ENCODE measurements around the gene IMPDH1.

Gene IMPDH1

DNA sequence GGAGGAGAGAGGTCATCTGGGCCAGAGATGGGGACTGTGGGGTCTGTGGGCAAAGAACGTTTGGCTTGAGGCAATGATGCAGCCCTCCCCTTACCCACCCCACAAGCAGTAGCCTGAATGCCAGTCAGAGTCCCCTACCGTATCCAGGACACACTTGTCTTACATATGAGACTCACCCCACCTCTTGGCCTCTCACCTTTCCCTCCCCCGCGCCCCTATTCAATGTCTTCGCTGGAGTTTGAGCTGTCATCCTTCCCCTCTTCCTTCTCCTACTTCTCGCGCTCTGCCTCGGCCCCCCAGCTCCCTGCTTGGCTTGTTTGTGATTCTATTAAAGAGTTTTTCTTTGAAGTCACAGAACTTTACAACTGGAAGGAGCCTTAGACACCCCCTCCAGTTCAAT lies 57.1 kb downstream of the IMPDH1 start:
- TF ChIP-seq, protein P1, sequence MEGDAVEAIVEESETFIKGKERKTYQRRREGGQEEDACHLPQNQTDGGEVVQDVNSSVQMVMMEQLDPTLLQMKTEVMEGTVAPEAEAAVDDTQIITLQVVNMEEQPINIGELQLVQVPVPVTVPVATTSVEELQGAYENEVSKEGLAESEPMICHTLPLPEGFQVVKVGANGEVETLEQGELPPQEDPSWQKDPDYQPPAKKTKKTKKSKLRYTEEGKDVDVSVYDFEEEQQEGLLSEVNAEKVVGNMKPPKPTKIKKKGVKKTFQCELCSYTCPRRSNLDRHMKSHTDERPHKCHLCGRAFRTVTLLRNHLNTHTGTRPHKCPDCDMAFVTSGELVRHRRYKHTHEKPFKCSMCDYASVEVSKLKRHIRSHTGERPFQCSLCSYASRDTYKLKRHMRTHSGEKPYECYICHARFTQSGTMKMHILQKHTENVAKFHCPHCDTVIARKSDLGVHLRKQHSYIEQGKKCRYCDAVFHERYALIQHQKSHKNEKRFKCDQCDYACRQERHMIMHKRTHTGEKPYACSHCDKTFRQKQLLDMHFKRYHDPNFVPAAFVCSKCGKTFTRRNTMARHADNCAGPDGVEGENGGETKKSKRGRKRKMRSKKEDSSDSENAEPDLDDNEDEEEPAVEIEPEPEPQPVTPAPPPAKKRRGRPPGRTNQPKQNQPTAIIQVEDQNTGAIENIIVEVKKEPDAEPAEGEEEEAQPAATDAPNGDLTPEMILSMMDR (conservative IDR thresholded peaks at IDR 0.05; ENCODE audit: low read length) = no peak

GRCh38 chr7:128352153-128352537 lies 57.6 kb downstream of the IMPDH1 start:
- no peak overlapping the region for H3K4me3 ChIP-seq (ENCODE audit: low read length)
- TF ChIP-seq, protein P1 (conservative IDR thresholded peaks at IDR 0.05; ENCODE audit: low read length) = peak; percentile 24; the same call in 1 of the 2 replicates

More for the DNA sequence above, 57.1 kb downstream of the IMPDH1 start:
- H3K4me3 ChIP-seq (ENCODE audit: low read length) = no peak overlapping the region
- DNase-seq (ENCODE audit: low read depth) = no peak

GRCh38 chr7:128351296-128352152 lies 58.3 kb downstream of the IMPDH1 start:
- DNase-seq (ENCODE audit: low read depth) = no peak
- TF ChIP-seq, protein P1 (conservative IDR thresholded peaks at IDR 0.05; ENCODE audit: low read length) = no peak
- no peak overlapping the region for H3K4me3 ChIP-seq (ENCODE audit: low read length)

More at GRCh38 chr7:128352153-128352537, 57.6 kb downstream of the IMPDH1 start:
- peak; percentile 14 for DNase-seq (ENCODE audit: low read depth)

- TF ChIP-seq, protein P1 (conservative IDR thresholded peaks at IDR 0.05; ENCODE audit: low read length) = no peak
- H3K4me3 ChIP-seq (ENCODE audit: low read length) = no peak overlapping the region
- DNase-seq (ENCODE audit: low read depth) = no peak
Observed at GRCh38 chr7:128350708-128351295, 59.0 kb downstream of the IMPDH1 start.

GRCh38 chr7:128349466-128349825 lies 60.3 kb downstream of the IMPDH1 start:
- TF ChIP-seq, protein P1 (conservative IDR thresholded peaks at IDR 0.05; ENCODE audit: low read length) = no peak
- H3K4me3 ChIP-seq (ENCODE audit: low read length) = no peak overlapping the region
- DNase-seq (ENCODE audit: low read depth) = no peak

DNA sequence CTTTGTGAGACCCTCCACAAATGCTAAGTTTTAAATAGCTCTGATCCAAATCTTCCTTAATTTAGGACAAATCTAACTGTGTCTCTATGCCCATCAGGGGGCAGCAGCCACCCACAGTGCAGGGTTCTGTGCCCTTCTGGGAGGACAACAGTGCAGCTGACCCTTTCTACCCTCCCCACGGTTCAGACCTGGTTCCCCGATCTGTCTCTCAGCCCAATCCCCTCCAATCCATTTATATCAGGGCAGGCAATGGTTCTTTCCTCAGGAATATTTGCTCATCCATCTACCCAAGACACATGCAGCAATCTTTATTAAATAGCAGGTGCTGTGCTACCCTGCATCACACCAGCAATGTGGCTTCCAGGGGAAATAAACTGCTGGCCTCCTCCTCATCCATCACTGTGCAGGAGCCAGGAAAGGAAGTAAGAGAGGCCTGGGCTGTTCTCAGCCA lies 62.1 kb downstream of the IMPDH1 start:
- peak; percentile 40 for DNase-seq (ENCODE audit: low read depth)
- TF ChIP-seq, protein P1 (conservative IDR thresholded peaks at IDR 0.05; ENCODE audit: low read length) = peak; percentile 84

GRCh38 chr7:128344431-128344774 lies 65.4 kb downstream of the IMPDH1 start:
- TF ChIP-seq, protein P1 (conservative IDR thresholded peaks at IDR 0.05; ENCODE audit: low read length) = no peak
- H3K4me3 ChIP-seq (ENCODE audit: low read length) = no peak overlapping the region
- no peak for DNase-seq (ENCODE audit: low read depth)

More for the DNA sequence above, 62.1 kb downstream of the IMPDH1 start:
- no peak overlapping the region for H3K4me3 ChIP-seq (ENCODE audit: low read length)
